Progenitor cell of endocrine pancreas (in vitro differentiated cells): Measurements from ENCODE around the gene GLRX. TPM values are rescaled to one million over a fixed set of nuclear protein-coding genes. Genes with fewer than 3 reads are reported as not detected.

Experiments
- DNase-seq: peaks from one replicate; pipeline ENCODE4 v3.0.0; 2021; ENCODE audit warnings: low spot score; ENCODE audit not compliant: unreplicated experiment
- H3K27ac Mint-ChIP-seq: 2 replicates; pipeline ENCODE4 v1.8.0; 2021; ENCODE audit warnings: mild to moderate bottlenecking, moderate library complexity, mixed read lengths
- H3K27me3 Mint-ChIP-seq: 2 replicates; pipeline ENCODE4 v1.8.0; 2021; ENCODE audit warnings: mixed read lengths
- H3K36me3 Mint-ChIP-seq: 2 replicates; pipeline ENCODE4 v1.8.0; 2022; ENCODE audit warnings: mixed read lengths; ENCODE audit not compliant: insufficient read depth
- H3K4me1 Mint-ChIP-seq: 2 replicates; pipeline ENCODE4 v1.8.0; 2021; ENCODE audit warnings: low read depth, mixed read lengths
- H3K4me3 Mint-ChIP-seq: 2 replicates; pipeline ENCODE4 v1.8.0; 2021; ENCODE audit warnings: low read depth, mild to moderate bottlenecking, moderate library complexity, mixed read lengths
- H3K9me3 Mint-ChIP-seq: 2 replicates; pipeline ENCODE4 v1.8.0; 2021; ENCODE audit warnings: low read depth, mixed read lengths
- CTCF ChIP-seq: fragments of 200-600 bp; sonication (generic); IDR thresholded peaks from one replicate; pipeline ENCODE4 v1.5.0; 2021; ENCODE audit warnings: antibody characterized with exemption, mild to moderate bottlenecking; ENCODE audit not compliant: unreplicated experiment
- total RNA-seq: library from RNA; stranded (reverse); gene quantifications from 2 replicates; pipeline ENCODE4 v1.2.1, GENCODE V29; 2021

The GLRX gene
- total RNA-seq, 1 donor from 2014 or later: 12.7 TPM

- Mint-ChIP-seq H3K4me3 (no peak overlapping the region), H3K36me3 (peaks cover 8% of the 10 kb centered on the region), H3K9me3 (peaks cover 3% of the 10 kb centered on the region), H3K4me1 (peaks cover 4% of the 10 kb centered on the region), H3K27ac (no peak overlapping the region), H3K27me3 (no peaks in the 10 kb centered on the region)
- DNase-seq: no peak
- no peak for TF ChIP-seq CTCF
Measured at GRCh38 chr5:95797301-95797700, 25.2 kb downstream of the GLRX start.

GRCh38 chr5:95794070-95794516 lies 28.4 kb downstream of the GLRX start:
- H3K27ac Mint-ChIP-seq: peak overlapping the region; percentile 24
- H3K36me3 Mint-ChIP-seq: peaks cover 10% of the 10 kb centered on the region
- H3K4me1 Mint-ChIP-seq: peaks cover 6% of the 10 kb centered on the region
- no peaks in the 10 kb centered on the region for H3K9me3 Mint-ChIP-seq
- H3K27me3 Mint-ChIP-seq: no peaks in the 10 kb centered on the region
- TF ChIP-seq CTCF: no peak
- H3K4me3 Mint-ChIP-seq: no peak overlapping the region
- no peak for DNase-seq

- no peaks in the 10 kb centered on the region for H3K27me3 Mint-ChIP-seq
- no peaks in the 10 kb centered on the region for H3K9me3 Mint-ChIP-seq
- DNase-seq: no peak
- peaks cover 6% of the 10 kb centered on the region for H3K4me1 Mint-ChIP-seq
- TF ChIP-seq CTCF: no peak
- H3K36me3 Mint-ChIP-seq: peaks cover 14% of the 10 kb centered on the region
- H3K27ac Mint-ChIP-seq: no peak overlapping the region
- H3K4me3 Mint-ChIP-seq: no peak overlapping the region
Measured at GRCh38 chr5:95791751-95792150, 30.8 kb downstream of the GLRX start.

- Mint-ChIP-seq H3K4me3 (no peak overlapping the region), H3K27ac (no peak overlapping the region), H3K27me3 (no peaks in the 10 kb centered on the region), H3K9me3 (no peaks in the 10 kb centered on the region), H3K36me3 (peaks cover 24% of the 10 kb centered on the region), H3K4me1 (peaks cover 2% of the 10 kb centered on the region)
- TF ChIP-seq CTCF: no peak
- no peak for DNase-seq
Measured at GRCh38 chr5:95788493-95788892, 34.0 kb downstream of the GLRX start.

- Mint-ChIP-seq H3K27ac (no peak overlapping the region), H3K36me3 (peaks cover 28% of the 10 kb centered on the region), H3K9me3 (no peaks in the 10 kb centered on the region), H3K4me1 (peaks cover 1% of the 10 kb centered on the region), H3K4me3 (no peak overlapping the region), H3K27me3 (no peaks in the 10 kb centered on the region)
- no peak for TF ChIP-seq CTCF
- DNase-seq: no peak
Measured at GRCh38 chr5:95786821-95787418, 35.6 kb downstream of the GLRX start.
